ENCODE measurements around the gene RAVER1. TPM values are rescaled to one million over a fixed set of nuclear protein-coding genes. Genes with fewer than 3 reads are reported as not detected.

Gene RAVER1
- total RNA-seq, 1 experiment from 2014 or later = 55.1 TPM

GRCh38 chr19:10328558-10329429 is 4.5 kb downstream of the RAVER1 start:
- CTCF ChIA-PET = no interaction called here
- DNase-seq = no peak
- POLR2A ChIA-PET = no interaction called here
- Mint-ChIP-seq H3K27ac (ENCODE audit: unreplicated experiment) (no peak overlapping the region), H3K27me3 (ENCODE audit: insufficient read depth, unreplicated experiment) (no peaks in the 10 kb centered on the region), H3K9me3 (ENCODE audit: unreplicated experiment) (no peaks in the 10 kb centered on the region), H3K4me1 (ENCODE audit: low read depth, unreplicated experiment) (peaks cover 5% of the 10 kb centered on the region), H3K4me3 (ENCODE audit: unreplicated experiment) (no peak overlapping the region), H3K36me3 (ENCODE audit: insufficient read depth, unreplicated experiment) (peaks cover 77% of the 10 kb centered on the region)
- no peaks in the 10 kb centered on the region for H3K27me3 ChIP-seq (replicated peaks; ENCODE audit: control insufficient read depth, insufficient read depth, low read length)
- H3K36me3 ChIP-seq (ENCODE audit: control insufficient read depth, insufficient read depth, low read length) = 0 out of 2 replicates have a peak, but pooled peaks cover 2% of the 10 kb centered on the region
- intact Hi-C loops (cut with micrococcal nuclease; ENCODE audit: unreplicated experiment) = no loop called here
- BruUV-seq (replicated peaks) = no TSS peak
- H3K9me3 ChIP-seq = no peaks in the 10 kb centered on the region
- no peak for TF ChIP-seq CTCF (IDR thresholded peaks at IDR 0.05; ENCODE audit: insufficient read depth in 1 of 2, low read depth in 1 of 2, low read length in 1 of 2, severe bottlenecking in 1 of 2, unreplicated experiment in 1 of 2)
- H3K4me1 ChIP-seq = no peaks in the 10 kb centered on the region
- H3K4me3 ChIP-seq (ENCODE audit: low read depth, low read length) = no peak overlapping the region

- Histone ChIP-seq H3K27me3 (replicated peaks; ENCODE audit: control insufficient read depth, insufficient read depth, low read length) (no peaks in the 10 kb centered on the region), H3K4me3 (ENCODE audit: low read depth, low read length) (no peak overlapping the region), H3K36me3 (ENCODE audit: control insufficient read depth, insufficient read depth, low read length) (0 out of 2 replicates have a peak, but pooled peaks cover 2% of the 10 kb centered on the region), H3K9me3 (no peaks in the 10 kb centered on the region), H3K4me1 (no peaks in the 10 kb centered on the region)
- no peaks in the 10 kb centered on the region for H3K27me3 Mint-ChIP-seq (ENCODE audit: insufficient read depth, unreplicated experiment)
- ChIA-PET CTCF (no interaction called here), POLR2A (no interaction called here)
- H3K36me3 Mint-ChIP-seq (ENCODE audit: insufficient read depth, unreplicated experiment) = peaks cover 74% of the 10 kb centered on the region
- no peak for TF ChIP-seq CTCF (IDR thresholded peaks at IDR 0.05; ENCODE audit: insufficient read depth in 1 of 2, low read depth in 1 of 2, low read length in 1 of 2, severe bottlenecking in 1 of 2, unreplicated experiment in 1 of 2)
- no peak for DNase-seq
- no peak overlapping the region for H3K27ac Mint-ChIP-seq (ENCODE audit: unreplicated experiment)
- intact Hi-C loops (cut with micrococcal nuclease; ENCODE audit: unreplicated experiment) = no loop called here
- no peaks in the 10 kb centered on the region for H3K9me3 Mint-ChIP-seq (ENCODE audit: unreplicated experiment)
- no TSS peak for BruUV-seq (replicated peaks)
- H3K4me3 Mint-ChIP-seq (ENCODE audit: unreplicated experiment) = no peak overlapping the region
- H3K4me1 Mint-ChIP-seq (ENCODE audit: low read depth, unreplicated experiment) = peaks cover 5% of the 10 kb centered on the region
Measured at GRCh38 chr19:10327793-10328192, 5.5 kb downstream of the RAVER1 start.

GRCh38 chr19:10325732-10326131 is 7.6 kb downstream of the RAVER1 start:
- Histone ChIP-seq H3K9me3 (no peaks in the 10 kb centered on the region), H3K36me3 (ENCODE audit: control insufficient read depth, insufficient read depth, low read length) (peaks cover 2% of the 10 kb centered on the region), H3K4me3 (ENCODE audit: low read depth, low read length) (no peak overlapping the region), H3K27me3 (replicated peaks; ENCODE audit: control insufficient read depth, insufficient read depth, low read length) (no peaks in the 10 kb centered on the region), H3K4me1 (no peaks in the 10 kb centered on the region)
- no peaks in the 10 kb centered on the region for H3K27me3 Mint-ChIP-seq (ENCODE audit: insufficient read depth, unreplicated experiment)
- ChIA-PET CTCF (interaction anchor here (0.8 kb wide), 1 partner anchor 10 kb away, joined by 4 read pairs; the partner anchor contains the start of gene FDX2), POLR2A (interaction anchor here (0.7 to 0.9 kb wide), 2 partner anchors 11 to 56 kb away, joined by 3 to 4 read pairs; no protein-coding TSS in a partner anchor)
- H3K4me1 Mint-ChIP-seq (ENCODE audit: low read depth, unreplicated experiment) = no peaks in the 10 kb centered on the region
- no peak overlapping the region for H3K4me3 Mint-ChIP-seq (ENCODE audit: unreplicated experiment)
- peaks cover 77% of the 10 kb centered on the region for H3K36me3 Mint-ChIP-seq (ENCODE audit: insufficient read depth, unreplicated experiment)
- H3K9me3 Mint-ChIP-seq (ENCODE audit: unreplicated experiment) = no peaks in the 10 kb centered on the region
- intact Hi-C loops (cut with micrococcal nuclease; ENCODE audit: unreplicated experiment) = no loop called here
- no peak overlapping the region for H3K27ac Mint-ChIP-seq (ENCODE audit: unreplicated experiment)
- no peak for TF ChIP-seq CTCF (IDR thresholded peaks at IDR 0.05; ENCODE audit: insufficient read depth in 1 of 2, low read depth in 1 of 2, low read length in 1 of 2, severe bottlenecking in 1 of 2, unreplicated experiment in 1 of 2)
- no peak for DNase-seq
- BruUV-seq (replicated peaks) = no TSS peak

All from Caco-2 (cell line).